SIG-M5 treated with dmso at 0.1 percent for 504 hours (cell line): Measurements from ENCODE around the gene PLEKHJ1.
A peak's percentile ranks its signal among the peaks of the same experiment; 100 is the strongest.

ENCODE experiments used
- DNase-seq: peaks from one replicate; lab custom pipeline; 2025; ENCODE audit not compliant: unreplicated experiment; lab: John Stamatoyannopoulos, UW

PLEKHJ1 gene

GRCh38 chr19:2237051-2237868, 1.1 kb upstream of the PLEKHJ1 start:
- DNase-seq = peak; percentile 84

- no peak for DNase-seq
Measured at GRCh38 chr19:2236064-2236313, 140 bp downstream of the PLEKHJ1 start.

- DNase-seq = no peak
Measured at GRCh38 chr19:2235381-2236063, 607 bp downstream of the PLEKHJ1 start.

- no peak for DNase-seq
Measured at GRCh38 chr19:2234996-2235380, 1.1 kb downstream of the PLEKHJ1 start.

- DNase-seq = no peak
Measured at GRCh38 chr19:2233601-2234280, 2.4 kb downstream of the PLEKHJ1 start.

- DNase-seq = no peak
Measured at GRCh38 chr19:2232286-2233151, 3.6 kb downstream of the PLEKHJ1 start.

- DNase-seq = peak; percentile 25
Measured at GRCh38 chr19:2231621-2232221, 4.4 kb downstream of the PLEKHJ1 start.

- DNase-seq = no peak
Measured at GRCh38 chr19:2230807-2231533, 5.2 kb downstream of the PLEKHJ1 start.

- no peak for DNase-seq
Measured at GRCh38 chr19:2230033-2230531, 6.0 kb downstream of the PLEKHJ1 start.

- DNase-seq = no peak
Measured at GRCh38 chr19:2229103-2230032, 6.8 kb downstream of the PLEKHJ1 start.

GRCh38 chr19:2228157-2229030, 7.7 kb downstream of the PLEKHJ1 start:
- no peak for DNase-seq

GRCh38 chr19:2227415-2228156, 8.5 kb downstream of the PLEKHJ1 start:
- DNase-seq = no peak

GRCh38 chr19:2226840-2227360, 9.2 kb downstream of the PLEKHJ1 start:
- DNase-seq = no peak

- no peak for DNase-seq
Measured at GRCh38 chr19:2226051-2226839, 9.9 kb downstream of the PLEKHJ1 start.

GRCh38 chr19:2225415-2226050, 10.6 kb downstream of the PLEKHJ1 start:
- DNase-seq = no peak
